WTC11 (cell line): ENCODE measurements around the gene PRKAG2. TPM values are rescaled to one million over a fixed set of nuclear protein-coding genes. Genes with fewer than 3 reads are reported as not detected.

Source experiments
- ATAC-seq: fragments of 200-7000 bp; cut with Tn5 transposase; 2 replicates; pipeline ENCODE4 v1.10.0; 2021; ENCODE audit warnings: mild to moderate bottlenecking, moderate library complexity
- CTCF ChIA-PET: fragments of 300-600 bp; sonication (Branson Sonifier 250); formaldehyde crosslinking; loops from one replicate; lab custom pipeline; 2021; ENCODE audit warnings: antibody characterized with exemption; lab: Charles Lee
- POLR2A ChIA-PET: fragments of 350-600 bp; sonication (Branson Sonifier 250); formaldehyde crosslinking; loops from one replicate; lab custom pipeline; 2021; ENCODE audit warnings: antibody characterized with exemption; lab: Charles Lee
- DNase-seq: peaks from one replicate; pipeline ENCODE4 v3.0.0; 2021; ENCODE audit warnings: low spot score
- H3K27ac Mint-ChIP-seq: 2 replicates; pipeline ENCODE4 v1.8.0; 2021; ENCODE audit warnings: mixed read lengths
- H3K27me3 Mint-ChIP-seq: 2 replicates; pipeline ENCODE4 v1.8.0; 2021; ENCODE audit warnings: low read depth, mild to moderate bottlenecking, moderate library complexity, mixed read lengths
- H3K36me3 Mint-ChIP-seq: 2 replicates; pipeline ENCODE4 v1.8.0; 2021; ENCODE audit warnings: mixed read lengths
- H3K4me1 Mint-ChIP-seq: 2 replicates; pipeline ENCODE4 v1.8.0; 2022; ENCODE audit warnings: mixed read lengths
- H3K4me3 Mint-ChIP-seq: 2 replicates; pipeline ENCODE4 v1.8.0; 2021; ENCODE audit warnings: mild to moderate bottlenecking, moderate library complexity, mixed read lengths
- H3K9me3 Mint-ChIP-seq: 2 replicates; pipeline ENCODE4 v1.8.0; 2021; ENCODE audit warnings: mixed read lengths
- CREB1 ChIP-seq: sonication (generic); formaldehyde crosslinking; IDR thresholded peaks from 2 replicates; pipeline ENCODE4 v1.8.0; 2023; ENCODE audit warnings: mild to moderate bottlenecking, missing genetic modification reagents
- ELF4 ChIP-seq: sonication (generic); formaldehyde crosslinking; IDR thresholded peaks from 2 replicates; pipeline ENCODE4 v1.8.1; 2022; ENCODE audit warnings: low read depth, mild to moderate bottlenecking, moderate library complexity, missing genetic modification reagents
- HMGA2 ChIP-seq: fragments of 250-450 bp; sonication (Bioruptor Pico); IDR thresholded peaks from 2 replicates; pipeline ENCODE4 v1.4.0; 2021; ENCODE audit warnings: mild to moderate bottlenecking, moderate library complexity
- ZNF219 ChIP-seq: sonication (generic); formaldehyde crosslinking; IDR thresholded peaks from 2 replicates; pipeline ENCODE4 v1.8.0; 2023; ENCODE audit warnings: missing genetic modification reagents, mild to moderate bottlenecking, borderline replicate concordance
- ZNF232 ChIP-seq: sonication (generic); formaldehyde crosslinking; IDR thresholded peaks from 2 replicates; pipeline ENCODE4 v1.8.0; 2022; ENCODE audit warnings: mild to moderate bottlenecking, missing genetic modification reagents
- total RNA-seq: library from RNA; stranded (reverse); gene quantifications from 3 replicates; pipeline ENCODE4 v1.2.3, GENCODE V29; 2021
- TF ChIP-seq, protein P1 (sequence below): fragments of 250-450 bp; sonication (Bioruptor Pico); IDR thresholded peaks from 2 replicates; pipeline ENCODE4 v1.9.0; 2021; ENCODE audit warnings: mild to moderate bottlenecking, borderline replicate concordance
- TF ChIP-seq, protein P2 (sequence below): sonication (generic); formaldehyde crosslinking; conservative IDR thresholded peaks from 2 replicates; pipeline ENCODE4 v1.8.1; 2022; ENCODE audit warnings: mild to moderate bottlenecking, missing genetic modification reagents
- TF ChIP-seq, protein P3 (sequence below): sonication (generic); formaldehyde crosslinking; conservative IDR thresholded peaks from 2 replicates; pipeline ENCODE4 v1.8.1; 2023; ENCODE audit warnings: mild to moderate bottlenecking, low read depth, missing genetic modification reagents, moderate library complexity

The PRKAG2 gene
- total RNA-seq, 1 experiment from 2014 or later, result 20.3 TPM

DNA sequence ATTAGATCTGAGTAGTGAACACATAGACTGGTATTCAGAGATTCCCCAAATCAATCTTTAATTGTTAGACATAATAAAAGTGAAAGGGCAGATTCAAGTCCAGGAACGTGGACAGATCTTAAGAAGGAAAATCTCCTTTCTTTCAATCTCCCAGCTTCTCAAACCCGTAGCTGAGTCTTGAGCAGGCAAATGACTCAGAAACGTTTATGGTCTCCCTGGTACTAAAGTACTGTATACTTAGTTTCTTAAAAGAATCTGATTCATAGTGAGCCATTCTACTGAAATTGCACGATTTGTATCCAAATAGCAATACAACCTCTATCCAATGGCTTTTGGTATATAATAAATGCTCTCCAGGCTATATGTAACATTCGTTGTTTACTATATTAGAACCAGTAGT lies 216.8 kb downstream of the PRKAG2 start (continued):
- TF ChIP-seq, protein P1, sequence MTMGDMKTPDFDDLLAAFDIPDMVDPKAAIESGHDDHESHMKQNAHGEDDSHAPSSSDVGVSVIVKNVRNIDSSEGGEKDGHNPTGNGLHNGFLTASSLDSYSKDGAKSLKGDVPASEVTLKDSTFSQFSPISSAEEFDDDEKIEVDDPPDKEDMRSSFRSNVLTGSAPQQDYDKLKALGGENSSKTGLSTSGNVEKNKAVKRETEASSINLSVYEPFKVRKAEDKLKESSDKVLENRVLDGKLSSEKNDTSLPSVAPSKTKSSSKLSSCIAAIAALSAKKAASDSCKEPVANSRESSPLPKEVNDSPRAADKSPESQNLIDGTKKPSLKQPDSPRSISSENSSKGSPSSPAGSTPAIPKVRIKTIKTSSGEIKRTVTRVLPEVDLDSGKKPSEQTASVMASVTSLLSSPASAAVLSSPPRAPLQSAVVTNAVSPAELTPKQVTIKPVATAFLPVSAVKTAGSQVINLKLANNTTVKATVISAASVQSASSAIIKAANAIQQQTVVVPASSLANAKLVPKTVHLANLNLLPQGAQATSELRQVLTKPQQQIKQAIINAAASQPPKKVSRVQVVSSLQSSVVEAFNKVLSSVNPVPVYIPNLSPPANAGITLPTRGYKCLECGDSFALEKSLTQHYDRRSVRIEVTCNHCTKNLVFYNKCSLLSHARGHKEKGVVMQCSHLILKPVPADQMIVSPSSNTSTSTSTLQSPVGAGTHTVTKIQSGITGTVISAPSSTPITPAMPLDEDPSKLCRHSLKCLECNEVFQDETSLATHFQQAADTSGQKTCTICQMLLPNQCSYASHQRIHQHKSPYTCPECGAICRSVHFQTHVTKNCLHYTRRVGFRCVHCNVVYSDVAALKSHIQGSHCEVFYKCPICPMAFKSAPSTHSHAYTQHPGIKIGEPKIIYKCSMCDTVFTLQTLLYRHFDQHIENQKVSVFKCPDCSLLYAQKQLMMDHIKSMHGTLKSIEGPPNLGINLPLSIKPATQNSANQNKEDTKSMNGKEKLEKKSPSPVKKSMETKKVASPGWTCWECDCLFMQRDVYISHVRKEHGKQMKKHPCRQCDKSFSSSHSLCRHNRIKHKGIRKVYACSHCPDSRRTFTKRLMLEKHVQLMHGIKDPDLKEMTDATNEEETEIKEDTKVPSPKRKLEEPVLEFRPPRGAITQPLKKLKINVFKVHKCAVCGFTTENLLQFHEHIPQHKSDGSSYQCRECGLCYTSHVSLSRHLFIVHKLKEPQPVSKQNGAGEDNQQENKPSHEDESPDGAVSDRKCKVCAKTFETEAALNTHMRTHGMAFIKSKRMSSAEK (CRISPR knock-in tag), result no peak
- TF ChIP-seq, protein P2, sequence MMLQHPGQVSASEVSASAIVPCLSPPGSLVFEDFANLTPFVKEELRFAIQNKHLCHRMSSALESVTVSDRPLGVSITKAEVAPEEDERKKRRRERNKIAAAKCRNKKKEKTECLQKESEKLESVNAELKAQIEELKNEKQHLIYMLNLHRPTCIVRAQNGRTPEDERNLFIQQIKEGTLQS, result no peak
- no peak for TF ChIP-seq ZNF232 (CRISPR knock-in tag)
- TF ChIP-seq, all 79 proteins: peak for 0

DNA sequence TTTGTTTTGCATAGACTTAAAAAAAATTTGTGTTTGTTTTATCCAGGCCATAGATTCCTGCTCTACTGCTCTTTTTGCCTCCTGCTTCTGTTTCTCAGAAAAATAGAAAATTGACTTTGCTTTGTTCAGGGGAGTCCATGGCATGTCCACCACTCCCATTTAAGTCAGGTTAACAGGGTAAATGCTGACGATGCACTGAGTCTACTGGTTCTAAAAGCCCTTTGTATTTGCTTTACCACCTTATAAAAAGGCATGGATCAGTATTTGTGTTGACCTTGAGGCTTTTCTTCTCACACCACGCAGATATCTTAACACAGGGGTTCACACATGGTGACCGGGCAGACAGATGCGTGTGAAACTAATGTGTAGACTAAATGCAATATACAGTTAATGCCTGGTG lies 217.7 kb downstream of the PRKAG2 start:
- no peaks in the 10 kb centered on the region for H3K9me3 Mint-ChIP-seq
- TF ChIP-seq CREB1 (no peak), ELF4 (CRISPR knock-in tag) (no peak)
- TF ChIP-seq, protein P3, sequence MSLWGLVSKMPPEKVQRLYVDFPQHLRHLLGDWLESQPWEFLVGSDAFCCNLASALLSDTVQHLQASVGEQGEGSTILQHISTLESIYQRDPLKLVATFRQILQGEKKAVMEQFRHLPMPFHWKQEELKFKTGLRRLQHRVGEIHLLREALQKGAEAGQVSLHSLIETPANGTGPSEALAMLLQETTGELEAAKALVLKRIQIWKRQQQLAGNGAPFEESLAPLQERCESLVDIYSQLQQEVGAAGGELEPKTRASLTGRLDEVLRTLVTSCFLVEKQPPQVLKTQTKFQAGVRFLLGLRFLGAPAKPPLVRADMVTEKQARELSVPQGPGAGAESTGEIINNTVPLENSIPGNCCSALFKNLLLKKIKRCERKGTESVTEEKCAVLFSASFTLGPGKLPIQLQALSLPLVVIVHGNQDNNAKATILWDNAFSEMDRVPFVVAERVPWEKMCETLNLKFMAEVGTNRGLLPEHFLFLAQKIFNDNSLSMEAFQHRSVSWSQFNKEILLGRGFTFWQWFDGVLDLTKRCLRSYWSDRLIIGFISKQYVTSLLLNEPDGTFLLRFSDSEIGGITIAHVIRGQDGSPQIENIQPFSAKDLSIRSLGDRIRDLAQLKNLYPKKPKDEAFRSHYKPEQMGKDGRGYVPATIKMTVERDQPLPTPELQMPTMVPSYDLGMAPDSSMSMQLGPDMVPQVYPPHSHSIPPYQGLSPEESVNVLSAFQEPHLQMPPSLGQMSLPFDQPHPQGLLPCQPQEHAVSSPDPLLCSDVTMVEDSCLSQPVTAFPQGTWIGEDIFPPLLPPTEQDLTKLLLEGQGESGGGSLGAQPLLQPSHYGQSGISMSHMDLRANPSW (CRISPR knock-in tag), result no peak
- TF ChIP-seq, all 79 proteins: peak for 0
- ATAC-seq (no peak), DNase-seq (no peak)
- Mint-ChIP-seq H3K27ac (no peak overlapping the region), H3K27me3 (no peaks in the 10 kb centered on the region; the same call in 1 of the 2 replicates), H3K36me3 (no peaks in the 10 kb centered on the region), H3K4me1 (no peaks in the 10 kb centered on the region), H3K4me3 (no peak overlapping the region)
- ChIA-PET CTCF (interaction anchor here (1.7 kb wide), 1 partner anchor 27 kb away, joined by 5 read pairs; no protein-coding TSS in a partner anchor), POLR2A (no interaction called here)

DNA sequence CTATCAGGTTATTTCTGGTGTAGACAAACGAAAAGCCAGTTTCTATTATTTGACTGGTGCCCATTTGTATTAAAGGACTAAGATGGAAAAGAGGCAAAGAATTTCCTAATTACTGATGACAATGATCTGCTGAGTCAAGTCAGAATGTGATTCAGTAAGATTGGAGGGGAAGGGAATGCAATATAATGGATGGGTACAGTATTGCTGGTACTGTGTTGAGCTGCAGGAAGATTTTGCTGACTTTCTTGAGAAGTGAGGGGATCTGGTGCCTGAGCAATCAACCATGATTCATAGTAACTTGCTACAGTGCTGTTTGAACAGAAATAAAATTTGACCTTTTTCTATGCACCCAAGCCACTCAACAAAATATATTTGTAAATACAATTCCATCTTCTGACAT lies 218.1 kb downstream of the PRKAG2 start:
- H3K4me3 Mint-ChIP-seq, result no peak overlapping the region
- POLR2A ChIA-PET, result no interaction called here

DNA sequence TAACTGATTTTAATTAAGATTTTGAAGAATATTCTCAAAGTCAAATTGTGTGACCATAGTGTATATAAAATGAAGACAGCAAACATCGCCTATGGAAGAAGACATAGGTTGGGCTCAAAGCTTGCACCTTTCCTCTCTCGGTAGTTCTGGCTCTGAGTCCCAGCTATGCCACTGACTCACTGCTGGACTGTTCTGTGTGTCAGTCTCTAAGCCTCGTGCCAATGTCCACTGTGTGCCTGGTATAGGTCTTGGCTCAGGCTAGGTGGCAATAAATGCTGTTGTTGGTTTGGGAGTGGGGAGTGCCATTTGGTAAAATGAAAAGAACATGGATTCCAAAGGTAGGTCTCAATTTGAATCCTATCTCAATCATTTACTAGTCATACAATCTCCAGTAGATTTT lies 219.7 kb downstream of the PRKAG2 start:
- TF ChIP-seq ZNF219 (CRISPR knock-in tag), result no peak
- no peak for TF ChIP-seq HMGA2 (CRISPR knock-in tag)
- TF ChIP-seq, all 79 proteins: peak for 0
- no peaks in the 10 kb centered on the region for H3K9me3 Mint-ChIP-seq
- no peaks in the 10 kb centered on the region for H3K36me3 Mint-ChIP-seq
- no peak for DNase-seq
- no peak overlapping the region for H3K27ac Mint-ChIP-seq
- ChIA-PET POLR2A (no interaction called here), CTCF (no interaction called here)
- H3K4me3 Mint-ChIP-seq, result no peak overlapping the region
- H3K27me3 Mint-ChIP-seq, result no peaks in the 10 kb centered on the region; the same call in 1 of the 2 replicates
- no peaks in the 10 kb centered on the region for H3K4me1 Mint-ChIP-seq
- ATAC-seq, result no peak

More for the DNA sequence above, 218.1 kb downstream of the PRKAG2 start:
- Mint-ChIP-seq H3K9me3 (no peaks in the 10 kb centered on the region), H3K36me3 (no peaks in the 10 kb centered on the region), H3K27me3 (no peaks in the 10 kb centered on the region; the same call in 1 of the 2 replicates), H3K4me1 (no peaks in the 10 kb centered on the region), H3K27ac (no peak overlapping the region)
- ATAC-seq (no peak), DNase-seq (no peak)
- CTCF ChIA-PET, result interaction anchor here (1.7 kb wide), 1 partner anchor 26 kb away, joined by 5 read pairs; no protein-coding TSS in a partner anchor
- TF ChIP-seq, protein P3 (CRISPR knock-in tag), result no peak
